NCI-H510A treated with DMSO at 0.1 percent for 48 hours (cell line): Measurements from ENCODE around the gene FIGN.
A peak's percentile ranks its signal among the peaks of the same experiment; 100 is the strongest.

ENCODE experiments used
- DNase-seq: peaks from one replicate; lab custom pipeline; 2025; lab: John Stamatoyannopoulos, UW

The FIGN gene

DNA sequence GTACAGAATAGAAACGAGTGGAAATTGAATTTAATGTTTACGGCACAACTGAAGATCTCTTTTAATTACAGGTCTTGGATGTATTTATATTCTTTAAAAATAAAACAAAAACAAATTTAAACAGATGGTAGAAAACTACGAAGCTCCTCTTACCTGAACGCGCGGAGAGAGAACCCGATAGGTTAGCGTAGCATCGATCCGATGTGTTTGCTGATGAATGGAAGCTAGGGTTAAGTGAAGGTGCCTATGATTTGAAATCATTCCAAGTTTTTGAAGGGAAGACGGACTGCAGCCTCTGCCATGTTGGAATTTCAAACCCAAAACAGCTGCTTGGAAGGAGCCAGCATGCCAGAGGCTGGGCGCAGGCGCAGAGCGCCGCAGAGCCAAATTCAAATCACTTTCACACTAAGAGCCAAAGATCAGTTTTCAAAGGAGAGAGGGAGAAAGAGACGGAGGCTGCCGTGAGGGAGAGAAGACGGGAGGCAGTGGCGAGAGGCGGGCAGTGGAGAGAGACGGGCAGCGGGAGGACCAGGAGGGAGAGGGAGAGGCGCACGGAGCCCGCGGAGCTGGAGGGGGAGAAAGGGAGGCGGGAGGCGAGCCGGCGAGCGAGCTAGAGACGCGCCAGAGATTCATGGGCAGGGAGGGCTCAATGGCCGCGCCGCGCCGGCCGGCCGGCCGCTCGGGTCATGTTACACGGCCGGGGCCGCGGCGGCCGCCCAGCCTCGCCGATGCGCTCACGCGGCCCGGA is at the start of gene FIGN:
Gene FIGN (minus strand): TSS at position 324 of the 748 bp plus-strand sequence. CDS start 1,081 bp downstream, outside the sequence.
- peak; percentile 47 for DNase-seq

GRCh38 chr2:163785162-163785561 is 49.4 kb upstream of the FIGN start:
- no peak for DNase-seq

- DNase-seq, result no peak
Observed at GRCh38 chr2:163779970-163780597, 44.3 kb upstream of the FIGN start.

GRCh38 chr2:163778045-163778781 is 42.4 kb upstream of the FIGN start:
- no peak for DNase-seq

- DNase-seq, result no peak
Observed at GRCh38 chr2:163775304-163775703, 39.5 kb upstream of the FIGN start.

GRCh38 chr2:163774862-163775261 is 39.1 kb upstream of the FIGN start:
- no peak for DNase-seq

GRCh38 chr2:163773276-163773675 is 37.5 kb upstream of the FIGN start:
- no peak for DNase-seq

- no peak for DNase-seq
Observed at GRCh38 chr2:163771596-163771995, 35.8 kb upstream of the FIGN start.

- no peak for DNase-seq
Observed at GRCh38 chr2:163768881-163769695, 33.3 kb upstream of the FIGN start.

DNA sequence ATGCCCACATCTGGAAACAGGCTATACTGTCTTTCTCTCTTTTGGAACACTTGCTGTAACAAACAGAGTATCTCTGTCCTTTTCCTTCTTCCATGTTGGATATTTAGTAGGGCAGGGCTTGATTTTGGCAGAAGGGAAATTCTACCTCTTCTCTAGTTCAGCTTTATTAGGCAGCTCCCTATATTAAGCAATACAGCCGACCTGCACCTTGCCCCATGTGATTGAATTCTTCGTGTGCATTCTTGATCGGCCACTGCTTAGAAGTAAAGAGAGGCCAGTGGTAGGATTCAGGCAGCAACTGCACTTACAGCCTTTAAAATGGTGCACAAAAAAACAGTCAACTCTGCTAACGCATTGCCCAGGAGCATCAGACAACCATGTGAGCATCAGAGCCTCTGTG is 31.3 kb upstream of the FIGN start:
- no peak for DNase-seq

- DNase-seq, result no peak
Observed at GRCh38 chr2:163764566-163764965, 28.8 kb upstream of the FIGN start.

- DNase-seq, result no peak
Observed at GRCh38 chr2:163759013-163759412, 23.2 kb upstream of the FIGN start.

DNA sequence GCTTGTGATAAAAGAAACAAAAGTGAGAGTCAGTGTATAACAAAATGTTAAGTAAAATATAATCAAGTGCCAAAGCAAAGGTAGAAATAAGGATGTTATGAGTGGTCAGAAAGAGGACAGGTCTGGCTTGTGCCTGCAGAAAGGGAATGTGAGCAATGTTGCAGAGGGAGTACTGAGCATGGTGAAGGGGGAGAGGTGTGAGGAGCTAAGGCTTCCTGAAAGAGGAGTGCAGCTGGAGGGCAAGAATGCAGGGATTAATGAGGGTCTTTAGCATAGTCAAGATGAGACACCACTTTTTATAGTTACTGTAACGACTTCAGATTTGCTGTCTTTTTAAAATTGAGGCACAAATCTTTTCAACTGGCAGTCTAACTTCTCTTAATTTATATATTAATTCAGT is 22.0 kb upstream of the FIGN start:
- DNase-seq, result no peak

GRCh38 chr2:163756588-163756987 is 20.8 kb upstream of the FIGN start:
- DNase-seq, result no peak

- no peak for DNase-seq
Observed at GRCh38 chr2:163755366-163755765, 19.6 kb upstream of the FIGN start.

- no peak for DNase-seq
Observed at GRCh38 chr2:163753726-163754125, 17.9 kb upstream of the FIGN start.

DNA sequence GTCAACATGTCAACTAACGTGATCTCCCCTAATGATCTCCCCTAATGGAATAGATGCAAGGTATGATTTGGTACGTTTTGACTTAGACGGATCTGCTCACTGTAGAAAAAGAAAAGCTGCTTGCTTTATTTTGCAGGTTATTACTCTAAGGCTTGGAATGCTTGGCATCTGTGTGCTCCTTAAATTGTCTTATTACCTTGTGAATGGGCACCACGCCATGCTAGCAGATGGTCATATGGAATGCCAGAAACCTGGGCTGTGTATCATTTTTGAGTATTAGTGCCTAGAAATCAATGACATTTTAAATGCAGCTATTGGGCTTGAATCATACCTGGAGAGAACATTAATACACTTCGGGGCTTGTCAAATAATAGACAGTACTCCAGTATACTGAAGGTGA is 16.5 kb upstream of the FIGN start:
- DNase-seq, result no peak

DNA sequence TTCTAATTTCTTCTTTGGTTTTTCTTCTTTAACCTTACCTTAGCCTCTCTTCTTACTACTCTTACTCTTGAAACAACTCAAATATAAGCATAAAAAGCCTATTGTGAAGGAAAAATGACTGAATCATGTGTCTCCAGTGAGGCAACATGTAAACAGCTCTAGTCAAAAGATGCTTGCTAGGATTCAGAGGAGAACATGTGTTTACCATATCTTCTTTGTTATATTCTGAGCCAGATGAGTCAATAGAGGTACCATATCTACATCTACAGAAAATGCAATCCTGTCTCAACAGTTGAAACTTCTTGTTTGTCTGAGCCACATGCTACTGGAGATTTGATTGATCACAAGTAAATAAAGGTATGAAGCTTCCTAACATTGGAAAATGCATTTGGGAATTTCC is 15.9 kb upstream of the FIGN start:
- DNase-seq, result no peak

- no peak for DNase-seq
Observed at GRCh38 chr2:163748420-163748819, 12.6 kb upstream of the FIGN start.

DNA sequence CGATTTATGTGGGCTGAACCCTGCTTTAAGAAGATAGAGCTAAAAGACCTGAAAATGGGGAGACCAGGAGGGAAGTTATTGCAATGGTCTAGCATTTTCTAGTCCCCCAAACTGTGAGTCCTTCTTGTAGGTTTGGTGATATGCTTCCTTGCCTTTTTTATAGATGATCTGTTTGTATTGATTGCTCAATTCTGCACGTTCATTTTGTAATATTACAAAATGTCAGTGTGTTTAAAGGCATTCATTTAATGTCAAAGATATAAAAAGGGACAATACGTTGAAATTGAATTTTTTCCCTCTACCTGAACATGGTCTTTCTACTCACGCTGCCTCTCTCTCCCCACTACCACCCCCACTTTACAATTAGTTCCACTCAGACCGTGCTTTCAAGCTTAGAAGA is 5.6 kb upstream of the FIGN start:
- DNase-seq, result no peak

- no peak for DNase-seq
Observed at GRCh38 chr2:163737563-163737962, 1.8 kb upstream of the FIGN start.

DNA sequence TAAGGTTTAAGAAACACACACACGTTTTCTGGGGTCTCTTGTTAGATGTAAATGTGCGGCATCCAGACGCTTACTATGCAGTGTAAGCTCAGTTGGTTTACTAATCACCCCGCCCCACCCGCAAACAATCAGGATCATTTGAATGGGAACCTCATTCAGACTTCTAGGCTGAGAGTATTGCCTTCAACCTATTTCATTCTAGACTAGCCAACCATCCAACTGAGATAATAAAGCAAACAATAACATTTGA is 1.3 kb upstream of the FIGN start:
- DNase-seq, result no peak
